Suppressor macrophage (primary cell): ENCODE measurements around the gene SCLY.

Experiments
- DNase-seq, 4 experiments: peaks; one replicate each; pipeline ENCODE4 v3.0.0-alpha.2; 2020 to 2022

The SCLY gene

GRCh38 chr2:238098901-238099713, 38.3 kb downstream of the SCLY start:
- DNase-seq, result peak; percentile 59 to 77 (median 72)

GRCh38 chr2:238099714-238100048, 38.9 kb downstream of the SCLY start:
- no peak for DNase-seq

DNA sequence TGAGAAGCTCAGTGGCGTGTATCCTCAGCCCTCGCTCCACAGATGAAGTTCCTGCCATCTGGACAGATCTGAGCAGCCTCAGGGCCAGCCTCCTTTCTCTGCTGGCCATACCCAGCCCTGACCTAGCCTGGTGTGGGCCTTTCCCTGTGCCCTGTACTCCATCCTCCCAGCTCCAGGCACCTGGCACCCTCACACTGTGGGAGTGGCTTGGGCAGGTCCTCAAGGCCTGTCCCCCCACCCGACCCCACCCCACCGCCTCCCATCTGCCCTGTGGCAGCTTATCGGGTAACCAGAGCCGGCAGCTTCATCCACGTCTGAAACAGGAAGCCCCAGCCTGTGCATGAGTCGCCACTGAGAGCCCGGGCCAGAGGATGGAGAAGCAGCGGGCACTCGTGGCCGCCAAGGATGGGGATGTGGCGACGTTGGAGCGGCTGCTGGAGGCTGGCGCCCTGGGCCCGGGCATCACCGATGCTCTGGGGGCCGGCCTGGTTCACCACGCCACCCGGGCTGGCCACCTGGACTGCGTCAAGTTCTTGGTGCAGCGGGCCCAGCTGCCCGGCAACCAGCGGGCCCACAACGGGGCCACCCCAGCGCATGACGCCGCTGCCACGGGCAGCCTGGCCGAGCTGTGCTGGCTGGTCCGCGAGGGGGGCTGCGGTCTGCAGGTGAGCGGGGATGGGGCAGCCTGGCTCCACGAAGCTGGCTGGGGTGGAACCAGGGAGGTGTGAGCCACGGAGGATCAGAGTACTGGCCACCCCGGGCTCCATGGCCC, 39.4 kb downstream of the SCLY start, which contains the start of gene ESPNL:
Gene ESPNL, plus strand, starts transcription at position 292 of the 772 bp plus-strand sequence. Its CDS starts 80 bp downstream, at position 372.
- DNase-seq, result peak; percentile 19 to 56 (median 36)

DNA sequence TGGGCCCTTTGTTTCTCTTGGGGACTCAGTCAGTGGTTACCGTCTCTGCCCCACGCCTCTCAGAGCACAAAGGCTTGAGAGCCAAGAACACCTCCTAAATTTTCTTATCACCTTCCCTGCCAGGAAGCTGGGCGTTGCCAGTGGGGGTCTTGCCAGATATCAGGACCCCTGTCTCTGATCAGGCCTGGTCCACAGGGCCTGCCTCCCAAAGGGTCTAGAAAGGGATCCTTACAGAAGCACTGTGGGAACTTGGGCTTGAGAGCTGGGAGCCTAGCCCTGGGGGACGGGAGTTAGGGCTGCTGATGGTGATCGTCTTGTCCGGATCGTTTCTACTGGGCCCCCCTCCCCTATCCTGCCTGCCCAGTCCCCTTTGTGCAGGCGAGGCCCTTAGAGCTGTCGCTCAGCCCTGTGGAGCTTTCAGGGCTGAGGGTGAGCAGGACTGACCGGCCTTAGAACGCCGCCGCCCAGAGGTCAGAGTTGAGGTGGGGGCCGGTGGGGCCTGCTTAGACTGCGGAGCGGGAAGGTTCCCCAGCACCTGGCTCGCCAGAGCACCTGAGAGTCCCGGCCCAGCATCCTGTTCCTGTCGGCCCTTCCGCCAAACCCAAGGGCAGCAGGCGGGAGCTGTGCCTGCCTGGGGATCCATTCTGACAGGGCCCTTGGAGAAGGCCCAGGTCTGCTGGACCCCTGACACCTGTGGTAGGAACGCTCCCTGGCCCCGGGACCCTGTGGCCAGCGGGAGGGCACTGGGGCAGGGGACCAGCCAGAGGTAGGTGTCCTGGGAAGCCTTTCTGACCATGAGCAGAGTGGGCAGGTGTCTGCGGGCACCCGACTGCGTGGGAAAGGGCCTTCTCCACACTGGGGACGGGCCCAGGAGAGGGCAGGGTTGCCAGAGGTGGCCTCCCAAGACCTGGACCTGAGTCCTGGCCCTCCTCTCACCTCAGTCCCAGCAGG, 40.3 kb downstream of the SCLY start:
- DNase-seq, result no peak

DNA sequence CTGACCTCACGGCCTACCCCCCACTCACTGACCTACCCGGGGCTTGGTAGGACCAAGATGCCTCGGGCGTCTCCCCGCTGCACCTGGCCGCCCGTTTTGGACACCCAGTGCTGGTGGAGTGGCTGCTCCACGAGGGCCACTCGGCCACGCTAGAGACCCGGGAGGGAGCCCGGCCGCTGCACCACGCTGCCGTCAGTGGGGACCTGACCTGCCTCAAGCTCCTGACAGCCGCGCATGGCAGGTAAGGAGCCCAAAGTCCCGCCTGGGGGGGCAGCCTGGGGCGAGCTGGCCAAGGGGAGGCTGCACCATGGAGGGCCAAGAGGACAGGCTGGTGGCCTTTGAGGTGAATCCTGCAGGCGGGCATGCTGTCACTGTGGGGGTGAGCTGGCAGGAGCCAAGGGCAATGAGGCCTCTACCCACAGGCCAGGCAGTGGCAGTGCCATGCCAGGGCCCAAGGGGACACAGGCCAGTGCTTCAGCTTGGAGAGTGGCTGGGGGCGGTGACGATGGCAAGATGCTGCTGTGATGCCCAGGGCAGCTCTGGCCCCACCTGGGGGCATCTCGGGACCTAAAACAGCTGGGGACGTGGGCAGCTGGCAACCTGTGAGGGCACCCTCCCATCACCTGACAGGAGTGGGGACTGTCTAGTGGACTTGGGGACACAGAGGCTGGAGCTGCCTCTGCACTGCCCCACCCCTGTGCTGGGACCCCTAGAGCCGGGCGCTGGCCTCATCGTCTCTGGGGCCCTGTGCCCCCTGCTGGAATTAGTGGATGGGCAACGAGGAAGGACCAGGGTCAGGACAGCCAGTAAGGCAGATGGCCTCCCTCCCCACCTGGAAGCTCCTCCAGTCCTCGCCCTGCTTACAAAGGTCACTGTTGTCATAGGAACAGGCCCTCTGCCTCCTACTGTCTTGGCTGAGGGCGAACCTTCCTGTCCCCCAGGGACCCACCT, 41.4 kb downstream of the SCLY start:
- no peak for DNase-seq

DNA sequence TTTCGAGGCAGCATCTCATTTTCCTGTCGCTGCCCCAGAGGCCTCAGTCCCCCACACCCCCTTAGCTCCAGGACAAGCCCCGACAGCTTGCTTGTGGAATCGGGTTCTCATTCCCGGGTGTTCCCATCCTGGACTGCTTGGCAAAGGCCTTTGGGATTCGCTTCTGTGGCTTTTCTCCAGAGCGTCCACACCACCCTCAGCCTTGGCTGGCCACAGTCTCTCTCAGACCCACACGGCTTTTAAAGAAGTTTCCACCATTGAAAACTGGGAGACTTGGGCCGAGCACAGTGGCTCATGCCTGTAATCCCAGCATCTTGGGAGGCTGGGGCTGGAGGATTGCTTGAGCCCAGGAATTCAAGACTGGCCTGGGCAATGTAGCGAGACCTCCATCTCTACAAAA, 42.1 kb downstream of the SCLY start:
- no peak for DNase-seq

GRCh38 chr2:238103465-238104225, 42.8 kb downstream of the SCLY start:
- DNase-seq, result no peak

DNA sequence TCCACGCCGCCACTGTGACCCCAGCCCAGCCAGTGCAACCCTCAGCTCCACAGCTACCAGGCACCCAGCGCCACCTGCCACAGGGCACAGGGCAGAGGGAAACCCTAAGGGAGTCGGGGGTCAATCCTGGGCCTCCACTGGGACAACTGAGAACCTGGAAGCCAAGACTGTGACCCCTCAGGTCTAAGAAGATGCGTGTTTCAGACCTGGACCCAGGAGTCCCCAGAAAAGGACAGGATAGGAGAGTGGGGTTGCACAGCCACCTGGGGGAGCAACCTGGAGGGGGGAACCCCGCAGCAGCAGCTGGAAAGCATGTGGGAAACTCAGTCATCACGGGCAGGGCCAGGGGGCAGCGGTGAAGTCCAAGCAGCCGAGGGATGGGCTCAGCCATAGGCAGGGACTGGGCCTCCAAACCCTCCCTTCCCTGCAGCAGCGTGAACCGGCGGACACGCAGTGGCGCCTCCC, 43.5 kb downstream of the SCLY start:
- no peak for DNase-seq

DNA sequence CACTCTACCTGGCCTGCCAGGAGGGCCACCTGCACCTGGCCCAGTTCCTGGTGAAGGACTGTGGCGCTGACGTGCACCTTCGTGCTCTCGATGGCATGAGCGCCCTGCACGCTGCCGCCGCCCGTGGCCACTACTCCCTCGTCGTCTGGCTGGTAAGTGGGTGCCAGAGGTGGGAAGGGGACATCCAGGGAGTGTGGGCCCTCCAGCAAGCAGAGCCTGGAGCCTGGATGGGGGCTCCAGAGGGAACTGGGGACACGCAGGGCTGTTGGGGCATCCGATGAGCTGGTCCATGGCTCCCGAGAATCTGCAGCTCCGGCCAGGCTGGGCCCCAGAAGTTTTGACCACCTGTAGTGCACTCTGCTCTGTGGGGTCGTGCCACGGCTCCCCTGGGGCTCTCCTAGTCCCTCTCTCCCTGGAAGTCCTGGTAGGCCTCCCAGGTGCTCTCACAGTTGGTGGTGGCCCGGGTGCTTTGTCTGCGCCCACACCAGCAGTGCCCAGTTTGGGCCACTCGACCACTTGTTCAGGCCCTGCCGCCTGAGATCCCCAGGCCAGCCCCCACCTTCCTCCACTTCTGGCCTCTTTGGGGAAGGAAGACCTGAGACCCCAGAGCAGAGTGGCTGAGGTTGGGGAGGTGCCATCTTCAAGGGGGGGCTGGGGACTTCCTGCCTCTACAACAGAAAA, 44.0 kb downstream of the SCLY start:
- no peak for DNase-seq

DNA sequence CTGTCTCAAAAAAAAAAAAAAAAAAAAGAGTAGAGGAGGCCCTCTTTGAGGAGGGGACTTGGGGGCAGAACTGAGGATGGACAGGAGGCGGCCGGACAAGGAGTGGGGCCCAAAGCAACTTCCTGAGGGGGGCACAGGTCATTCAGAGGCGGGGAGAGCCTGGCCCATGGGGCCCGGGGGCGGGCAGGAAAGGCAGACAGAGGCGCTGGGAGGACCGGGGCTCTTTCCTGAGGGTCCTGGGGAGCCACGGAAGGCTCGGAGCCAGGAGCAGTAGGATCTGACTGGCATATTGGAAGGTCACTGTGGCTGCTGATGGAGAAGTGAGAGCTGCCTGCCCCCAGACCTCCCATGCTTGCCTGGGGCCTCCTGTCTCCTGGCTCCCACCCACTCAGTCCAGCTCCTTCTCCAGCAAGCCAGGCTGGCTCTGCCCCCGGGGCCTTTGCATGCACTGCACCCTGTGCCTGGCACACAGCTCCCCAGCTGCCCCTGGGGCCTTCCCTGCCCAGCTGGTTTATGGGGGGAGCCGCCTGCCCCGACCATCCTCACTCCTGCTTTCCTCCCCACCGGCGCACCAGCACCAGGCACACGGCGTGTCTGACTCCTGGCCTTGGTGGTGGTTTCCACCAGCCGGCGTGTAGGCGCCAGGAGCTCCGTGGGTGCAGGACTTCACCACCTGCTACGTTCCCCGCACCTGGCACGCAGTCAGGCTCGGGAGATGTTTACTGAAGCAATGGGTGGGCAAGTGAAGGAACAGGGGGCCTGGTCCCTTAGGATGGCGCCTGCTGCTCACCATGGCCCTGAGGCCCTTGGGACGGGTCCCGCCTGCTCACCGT, 44.9 kb downstream of the SCLY start:
- DNase-seq, result peak; percentile 4 to 35 (median 20)

- no peak for DNase-seq
Observed at GRCh38 chr2:238106339-238106697, 45.5 kb downstream of the SCLY start.

- peak; percentile 13 to 38 (median 24) for DNase-seq
Observed at GRCh38 chr2:238106698-238107524, 46.1 kb downstream of the SCLY start.

- DNase-seq, result peak; percentile 13 to 48 (median 44)
Observed at GRCh38 chr2:238107525-238108422, 47.0 kb downstream of the SCLY start.

- DNase-seq, result peak in 2 of 4 experiments; percentile 32 to 47
Observed at GRCh38 chr2:238108423-238109183, 47.8 kb downstream of the SCLY start.

GRCh38 chr2:238113611-238114010, 52.8 kb downstream of the SCLY start:
- no peak for DNase-seq

- no peak for DNase-seq
Observed at GRCh38 chr2:238114331-238114841, 53.6 kb downstream of the SCLY start.
